K562 (cell line): ENCODE measurements around the gene POP5. TPM values are rescaled to one million over a fixed set of nuclear protein-coding genes. Genes with fewer than 3 reads are reported as not detected.

Experiments used
- BCOR ChIP-seq: fragments of 450-650 bp; IDR thresholded peaks from 2 replicates; pipeline ENCODE4 v1.6.1; 2016
- HMGN3 ChIP-seq: IDR thresholded peaks from 2 replicates; pipeline ENCODE4 v1.6.1; 2011; ENCODE audit warnings: borderline replicate concordance, low read depth, mild to moderate bottlenecking, mixed read lengths, low read length; ENCODE audit not compliant: insufficient read length; ENCODE audit errors: extremely low read depth
- KHSRP ChIP-seq: fragments of 450-650 bp; IDR thresholded peaks from 2 replicates; pipeline ENCODE4 v1.6.1; 2017
- LCOR ChIP-seq: sonication (generic); formaldehyde crosslinking; IDR thresholded peaks from 2 replicates; pipeline ENCODE4 v1.8.0; 2022; ENCODE audit warnings: mild to moderate bottlenecking, missing genetic modification reagents
- MXD1 ChIP-seq: fragments of 250-450 bp; sonication (Bioruptor Pico); IDR thresholded peaks from 2 replicates; pipeline ENCODE4 v1.8.0; 2021; ENCODE audit warnings: borderline replicate concordance, mild to moderate bottlenecking, moderate library complexity; ENCODE audit not compliant: poor library complexity, severe bottlenecking
- NRF1 ChIP-seq, 2 experiments: fragments of 450-650 bp; IDR thresholded peaks in 1 of 2; conservative IDR thresholded peaks in 1 of 2; 2 replicates each; pipeline ENCODE4 v1.6.1; 2014; ENCODE audit warnings: mild to moderate bottlenecking in 2 of 2
- OTX1 ChIP-seq: fragments of 450-650 bp; formaldehyde crosslinking; IDR thresholded peaks from 2 replicates; pipeline ENCODE4 v1.4.0; 2022; ENCODE audit warnings: mild to moderate bottlenecking
- PKNOX1 ChIP-seq: fragments of 450-650 bp; IDR thresholded peaks from 2 replicates; pipeline ENCODE4 v1.6.1; 2016
- POLR2B ChIP-seq: fragments of 450-650 bp; IDR thresholded peaks from 2 replicates; pipeline ENCODE4 v1.6.1; 2018; ENCODE audit warnings: low read depth; ENCODE audit not compliant: partially characterized antibody
- RBM15 ChIP-seq: fragments of 200-400 bp; formaldehyde crosslinking; IDR thresholded peaks from 2 replicates; pipeline ENCODE4 v1.6.1; 2018; ENCODE audit warnings: mild to moderate bottlenecking, low read length, moderate library complexity; ENCODE audit not compliant: insufficient read depth
- RFX5 ChIP-seq: IDR thresholded peaks from 2 replicates; pipeline ENCODE4 v1.6.1; 2011; ENCODE audit warnings: low read depth, mild to moderate bottlenecking, improper control_type of control experiment, low read length
- SIRT6 ChIP-seq: IDR thresholded peaks from one replicate; pipeline ENCODE4 v1.6.1; 2012; ENCODE audit warnings: low read depth, mild to moderate bottlenecking, control low read depth, inconsistent platforms, low read length, moderate library complexity
- SNIP1 ChIP-seq: fragments of 450-650 bp; IDR thresholded peaks from 2 replicates; pipeline ENCODE4 v1.7.1; 2017; ENCODE audit warnings: low read depth, mild to moderate bottlenecking
- SPI1 ChIP-seq: IDR thresholded peaks from 2 replicates; pipeline ENCODE4 v1.6.1; 2011; ENCODE audit warnings: low read depth, low read length, control low read depth, borderline replicate concordance
- SRF ChIP-seq, 2 experiments: fragments of 250-450, 450-650 bp in 1 of 2; sonication (Bioruptor Pico) in 1 of 2; sonication (generic) in 1 of 2; formaldehyde crosslinking; IDR thresholded peaks; 2 replicates each; pipeline versions ENCODE4 v1.5.0 to v1.5.1; 2020 to 2022; ENCODE audit warnings: mild to moderate bottlenecking in 1 of 2, missing genetic modification reagents in 1 of 2
- SUPT5H ChIP-seq: fragments of 450-650 bp; IDR thresholded peaks from 2 replicates; pipeline ENCODE4 v1.6.1; 2016
- ZBTB8A ChIP-seq: fragments of 450-650 bp; IDR thresholded peaks from 2 replicates; pipeline ENCODE4 v1.6.1; 2018; ENCODE audit warnings: mild to moderate bottlenecking, moderate library complexity; ENCODE audit not compliant: partially characterized antibody
- ZNF354B ChIP-seq: fragments of 250-450 bp; sonication (Bioruptor Pico); IDR thresholded peaks from 2 replicates; pipeline ENCODE4 v1.4.0; 2020
- ZNF592 ChIP-seq: fragments of 450-650 bp; IDR thresholded peaks from 2 replicates; pipeline ENCODE4 v1.6.1; 2017; ENCODE audit warnings: antibody characterized with exemption, mild to moderate bottlenecking
- ZNF699 ChIP-seq: fragments of 250-450 bp; sonication (Bioruptor Pico); IDR thresholded peaks from 2 replicates; pipeline ENCODE4 v1.8.0; 2021; ENCODE audit warnings: mild to moderate bottlenecking, moderate library complexity; ENCODE audit not compliant: insufficient replicate concordance
- polyA plus RNA-seq, 8 experiments: library from polyadenylated mRNA; depleted of rRNA in 4 of 8; stranded (reverse) in 5 of 8; unstranded in 3 of 8; fragments of >200 nt; fragmentation: Nextera tagmentation in 2 of 8; fragmentation: Illumina TruSeq in 1 of 8; extraction: Ambion mirVana in 2 of 8; extraction: Trizol in 1 of 8; gene quantifications; 2 replicates each; pipeline versions ENCODE4 v1.2.1 to v1.2.3, GENCODE V29; 2011 to 2014; ENCODE audit warnings: inconsistent platforms in 1 of 8, missing spikeins in 1 of 8
- total RNA-seq, 7 experiments: library from RNA; depleted of rRNA in 6 of 7; stranded (reverse); fragments of >200 nt in 6 of 7; fragmentation: Illumina TruSeq in 2 of 7; extraction: Trizol in 2 of 7; gene quantifications; 2 replicates each; pipeline versions ENCODE4 v1.2.1 to v1.2.3, GENCODE V29; 2011 to 2021; ENCODE audit warnings: low replicate concordance in 1 of 7
- TF ChIP-seq, protein P1 (sequence below): fragments of 450-650 bp; IDR thresholded peaks from 2 replicates; pipeline ENCODE4 v1.6.1; 2016; ENCODE audit warnings: mild to moderate bottlenecking

Gene POP5
- total and polyA plus RNA-seq, 9 of the 15 experiments (the other 6 are each of a cell fraction or from before 2014, with no cell fraction given): 57.5 to 253 (median 73.8) TPM

GRCh38 chr12:120584343-120585149, 3.3 kb upstream of the POP5 start (continued):
- TF ChIP-seq MXD1 (CRISPR knock-in tag) (no peak), NRF1 (conservative IDR thresholded peaks at IDR 0.05 in 1 of 2, IDR thresholded peaks at IDR 0.05 in 1 of 2) (peak; percentile 73 to 76), RFX5 (no peak), SIRT6 (no peak), OTX1 (CRISPR knock-in tag) (no peak), POLR2B (no peak), ZBTB8A (no peak), PKNOX1 (no peak), SNIP1 (no peak), SUPT5H (no peak), RBM15 (no peak), SPI1 (no peak), HMGN3 (peak; percentile 24), ZNF699 (CRISPR knock-in tag) (no peak), LCOR (CRISPR knock-in tag) (no peak), KHSRP (no peak), ZNF354B (CRISPR knock-in tag) (no peak), SRF (CRISPR knock-in tag; IDR thresholded peaks at IDR 0.05) (no peak), BCOR (peak; percentile 8; the same call in 1 of the 2 replicates), ZNF592 (no peak)
- TF ChIP-seq, protein P1, sequence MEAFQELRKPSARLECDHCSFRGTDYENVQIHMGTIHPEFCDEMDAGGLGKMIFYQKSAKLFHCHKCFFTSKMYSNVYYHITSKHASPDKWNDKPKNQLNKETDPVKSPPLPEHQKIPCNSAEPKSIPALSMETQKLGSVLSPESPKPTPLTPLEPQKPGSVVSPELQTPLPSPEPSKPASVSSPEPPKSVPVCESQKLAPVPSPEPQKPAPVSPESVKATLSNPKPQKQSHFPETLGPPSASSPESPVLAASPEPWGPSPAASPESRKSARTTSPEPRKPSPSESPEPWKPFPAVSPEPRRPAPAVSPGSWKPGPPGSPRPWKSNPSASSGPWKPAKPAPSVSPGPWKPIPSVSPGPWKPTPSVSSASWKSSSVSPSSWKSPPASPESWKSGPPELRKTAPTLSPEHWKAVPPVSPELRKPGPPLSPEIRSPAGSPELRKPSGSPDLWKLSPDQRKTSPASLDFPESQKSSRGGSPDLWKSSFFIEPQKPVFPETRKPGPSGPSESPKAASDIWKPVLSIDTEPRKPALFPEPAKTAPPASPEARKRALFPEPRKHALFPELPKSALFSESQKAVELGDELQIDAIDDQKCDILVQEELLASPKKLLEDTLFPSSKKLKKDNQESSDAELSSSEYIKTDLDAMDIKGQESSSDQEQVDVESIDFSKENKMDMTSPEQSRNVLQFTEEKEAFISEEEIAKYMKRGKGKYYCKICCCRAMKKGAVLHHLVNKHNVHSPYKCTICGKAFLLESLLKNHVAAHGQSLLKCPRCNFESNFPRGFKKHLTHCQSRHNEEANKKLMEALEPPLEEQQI: no peak
